HCT116 (cell line): ENCODE measurements around the gene RCOR2. TPM values are rescaled to one million over a fixed set of nuclear protein-coding genes. Genes with fewer than 3 reads are reported as not detected.

Source experiments
- ATAC-seq: fragments of 200-7000 bp; cut with Tn5 transposase; 2 replicates; pipeline ENCODE4 v1.9.1; 2020; ENCODE audit warnings: mild to moderate bottlenecking, moderate library complexity
- BruUV-seq: library from RNA; stranded (reverse); fragments of 400-500 nt; replicated peaks from 2 replicates; lab custom pipeline; 2021; lab: Mats Ljungman, UMichigan
- CTCF ChIA-PET: fragments of 300-600 bp; sonication (Branson Sonifier 250); formaldehyde crosslinking; loops from one replicate; lab custom pipeline; 2021; ENCODE audit warnings: antibody characterized with exemption; lab: Charles Lee
- POLR2A ChIA-PET: fragments of 300-600, 350-600 bp; sonication (Branson Sonifier 250); formaldehyde crosslinking; loops from one replicate; lab custom pipeline; 2021; ENCODE audit warnings: antibody characterized with exemption; lab: Charles Lee
- RAD21 ChIA-PET, 2 experiments: fragments of 300-600 bp; sonication (Branson Sonifier 250); formaldehyde crosslinking; loops; one replicate each; lab custom pipeline; 2023; ENCODE audit warnings: low total read pairs in 2 of 2; ENCODE audit not compliant: uncharacterized antibody in 2 of 2, unreplicated experiment in 2 of 2, low non-redundant PET in 1 of 2; lab: Charles Lee
- DNase-seq: peaks from one replicate; pipeline ENCODE4 v3.0.0-alpha.2; 2010; ENCODE audit warnings: low read depth, low spot score
- H2AFZ ChIP-seq: fragments of 200-600 bp; shearing (Covaris generic), sonication (generic); 2 replicates; pipeline ENCODE4 v1.6.1; 2017; ENCODE audit warnings: low read depth, mixed run types, mixed read lengths, antibody characterized with exemption, low read length; ENCODE audit not compliant: poor library complexity, severe bottlenecking
- H3K27ac ChIP-seq: 2 replicates; pipeline ENCODE4 v1.5.1; 2012; ENCODE audit warnings: low read depth, low read length
- H3K27me3 ChIP-seq: fragments of 200-600 bp; sonication (generic); 2 replicates; pipeline ENCODE4 v1.6.1; 2016; ENCODE audit warnings: mixed run types, low read length, mixed read lengths; ENCODE audit not compliant: insufficient read depth
- H3K36me3 ChIP-seq, 2 experiments: fragments of 200-500 bp in 1 of 2; fragments of 200-600 bp in 1 of 2; sonication (Bioruptor generic) in 1 of 2; sonication (generic) in 1 of 2; 2 replicates each; pipeline versions ENCODE4 v1.5.1 to v1.6.1; 2014 to 2016; ENCODE audit warnings: low read length in 2 of 2, inconsistent platforms in 1 of 2, mixed read lengths in 1 of 2, mixed run types in 1 of 2; ENCODE audit not compliant: insufficient read depth in 2 of 2, control insufficient read depth in 1 of 2
- H3K4me1 ChIP-seq, 2 experiments: fragments of 200-600 bp in 1 of 2; sonication (generic) in 1 of 2; 2 replicates each; pipeline versions ENCODE4 v1.5.1 to v1.6.1; 2012 to 2017; ENCODE audit warnings: low read length in 2 of 2, inconsistent platforms in 1 of 2, mild to moderate bottlenecking in 1 of 2, mixed read lengths in 1 of 2, mixed run types in 1 of 2, moderate library complexity in 1 of 2; ENCODE audit not compliant: insufficient read depth in 2 of 2, control insufficient read depth in 1 of 2
- H3K4me2 ChIP-seq: fragments of 200-600 bp; sonication (generic); 2 replicates; pipeline ENCODE4 v1.6.1; 2017; ENCODE audit warnings: mixed run types, low read length, mixed read lengths
- H3K4me3 ChIP-seq, 2 experiments: fragments of 200-600 bp in 1 of 2; sonication (generic) in 1 of 2; replicated peaks in 1 of 2; 2 replicates each; pipeline ENCODE4 v1.5.1; 2011 to 2016; ENCODE audit warnings: low read length in 2 of 2, control low read depth in 1 of 2, low read depth in 1 of 2, mild to moderate bottlenecking in 1 of 2, mixed read lengths in 1 of 2, mixed run types in 1 of 2
- H3K79me2 ChIP-seq: fragments of 200-600 bp; sonication (generic); 2 replicates; pipeline ENCODE4 v1.6.1; 2017; ENCODE audit warnings: mild to moderate bottlenecking, mixed run types, low read length, moderate library complexity, mixed read lengths; ENCODE audit not compliant: insufficient read depth
- H3K9ac ChIP-seq: fragments of 200-600 bp; sonication (generic); 2 replicates; pipeline ENCODE4 v1.6.1; 2016; ENCODE audit warnings: low read length, mixed read lengths
- H3K9me2 ChIP-seq: fragments of 200-600 bp; sonication (generic), shearing (Covaris generic); 2 replicates; pipeline ENCODE4 v1.6.1; 2017; ENCODE audit warnings: mixed run types, mild to moderate bottlenecking, moderate library complexity; ENCODE audit not compliant: insufficient read depth
- H3K9me3 ChIP-seq, 2 experiments: fragments of 200-500 bp in 1 of 2; fragments of 200-600 bp in 1 of 2; sonication (Bioruptor generic) in 1 of 2; sonication (generic) in 1 of 2; 2 replicates each; pipeline ENCODE4 v1.6.1; 2014 to 2017; ENCODE audit warnings: low read length in 2 of 2, mixed read lengths in 2 of 2, inconsistent platforms in 1 of 2, low read depth in 1 of 2, mild to moderate bottlenecking in 1 of 2, mixed run types in 1 of 2, moderate library complexity in 1 of 2; ENCODE audit not compliant: control insufficient read depth in 1 of 2, insufficient read depth in 1 of 2
- H4K20me1 ChIP-seq: fragments of 200-600 bp; sonication (generic), shearing (Covaris generic); 2 replicates; pipeline ENCODE4 v1.6.1; 2017; ENCODE audit warnings: mixed run types, mild to moderate bottlenecking, moderate library complexity; ENCODE audit not compliant: insufficient read depth
- CEBPB ChIP-seq: IDR thresholded peaks from 2 replicates; pipeline ENCODE4 v1.6.1; 2012; ENCODE audit warnings: low read depth
- EGR1 ChIP-seq: IDR thresholded peaks from 2 replicates; pipeline ENCODE4 v1.6.1; 2012; ENCODE audit warnings: low read depth
- EZH2phosphoT487 ChIP-seq: fragments of 200-600 bp; IDR thresholded peaks from 2 replicates; pipeline ENCODE4 v1.6.1; 2018; ENCODE audit warnings: antibody characterized with exemption, borderline replicate concordance
- FOSL1 ChIP-seq: IDR thresholded peaks from 2 replicates; pipeline ENCODE4 v1.6.1; 2012; ENCODE audit warnings: low read depth
- JUND ChIP-seq: IDR thresholded peaks from 2 replicates; pipeline ENCODE4 v1.6.1; 2012
- POLR2A ChIP-seq: IDR thresholded peaks from 2 replicates; pipeline ENCODE4 v1.7.0; 2011; ENCODE audit warnings: borderline replicate concordance; ENCODE audit not compliant: insufficient read depth, insufficient read length; ENCODE audit errors: extremely low read depth
- POLR2AphosphoS5 ChIP-seq: IDR thresholded peaks from 2 replicates; pipeline ENCODE4 v1.6.1; 2011; ENCODE audit warnings: mild to moderate bottlenecking, low read depth, low read length, moderate library complexity
- SP1 ChIP-seq: IDR thresholded peaks from 2 replicates; pipeline ENCODE4 v1.6.1; 2012; ENCODE audit warnings: low read depth
- SRF ChIP-seq: IDR thresholded peaks from 2 replicates; pipeline ENCODE4 v1.6.1; 2012; ENCODE audit warnings: low read depth
- TCF7L2 ChIP-seq: IDR thresholded peaks from 2 replicates; pipeline ENCODE4 v1.7.0; 2011; ENCODE audit warnings: borderline replicate concordance, inconsistent platforms; ENCODE audit not compliant: insufficient read depth, insufficient read length; ENCODE audit errors: extremely low read depth
- ZNF274 ChIP-seq: fragments of 200-500 bp; sonication (Bioruptor generic); IDR thresholded peaks from 2 replicates; pipeline ENCODE4 v1.6.1; 2014; ENCODE audit warnings: mild to moderate bottlenecking, low read depth, low read length, inconsistent platforms
- intact Hi-C: fragments of 100-400 bp; cut with micrococcal nuclease; formaldehyde crosslinking; loops from 2 replicates; pipeline ENCODE4 v1.10.0; 2022
- total RNA-seq: library from RNA; stranded (reverse); gene quantifications from one replicate; pipeline ENCODE4 v1.2.1, GENCODE V29; 2021; ENCODE audit not compliant: unreplicated experiment

Gene RCOR2
- total RNA-seq, 1 experiment from 2014 or later, result 10.8 TPM

DNA sequence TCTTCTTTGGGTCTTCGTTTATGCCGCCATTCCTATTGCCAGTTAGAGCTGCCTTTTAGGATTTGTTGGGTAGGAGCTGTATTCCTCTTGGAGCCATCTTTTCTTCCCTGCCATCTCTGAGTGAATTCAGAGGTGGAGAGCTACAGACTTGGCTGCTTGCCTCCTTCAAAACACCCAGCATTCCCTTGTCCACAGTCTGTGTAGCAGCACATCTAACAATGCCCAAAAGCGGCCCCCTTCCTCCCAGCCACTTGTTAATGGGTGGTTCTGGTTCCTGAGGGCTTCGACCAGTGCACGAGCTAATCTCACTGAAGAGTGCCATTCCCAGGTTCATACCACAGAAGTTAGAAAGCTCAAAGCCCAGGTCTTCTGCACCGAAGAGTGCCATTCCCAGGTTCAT, 40.3 kb downstream of the RCOR2 start (continued):
- TF ChIP-seq EGR1, result no peak
- TF ChIP-seq SRF, result no peak

DNA sequence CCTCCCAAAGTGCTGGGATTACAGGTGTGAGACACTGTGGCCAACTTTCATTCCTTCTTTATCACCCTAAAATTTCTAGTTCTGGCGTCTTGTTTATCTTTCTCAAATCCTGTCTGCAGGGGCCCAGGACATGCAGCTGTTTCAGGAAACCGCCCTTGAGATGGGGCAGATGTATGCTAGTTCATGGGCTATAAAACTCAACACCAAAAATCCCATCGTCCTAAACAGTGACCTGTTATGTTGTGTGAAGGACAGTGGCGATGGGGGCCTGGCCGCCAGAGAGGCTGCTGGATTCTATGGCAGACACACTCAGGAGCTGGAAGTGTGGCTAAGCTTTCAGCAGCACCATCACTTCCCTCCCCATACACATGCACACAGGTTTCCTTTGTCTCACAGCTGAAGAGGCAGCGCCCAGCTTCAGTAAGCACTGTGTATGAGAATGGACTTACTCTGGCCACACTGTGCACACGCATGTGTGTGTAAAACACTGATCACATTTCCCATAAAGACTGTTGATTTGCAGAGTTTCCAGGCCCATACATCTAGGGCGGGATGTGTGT, 41.4 kb downstream of the RCOR2 start:
- no peak for DNase-seq
- ChIA-PET POLR2A (no interaction called here), CTCF (no interaction called here), RAD21 (no interaction called here)
- Histone ChIP-seq H3K27ac (no peak overlapping the region), H3K79me2 (peaks cover 82% of the 10 kb centered on the region), H3K9me3 (no peaks in the 10 kb centered on the region), H3K4me2 (no peak overlapping the region), H4K20me1 (peaks cover 5% of the 10 kb centered on the region; the same call in 1 of the 2 replicates), H3K9me2 (no peaks in the 10 kb centered on the region), H3K27me3 (no peaks in the 10 kb centered on the region), H3K4me1 (peaks cover 7 to 17% of the 10 kb centered on the region in 2 experiments), H3K9ac (no peak overlapping the region), H3K36me3 (0 out of 4 replicates have a peak, but pooled peaks cover 0 to 5% of the 10 kb centered on the region in 2 experiments), H3K4me3 (no peak overlapping the region), H2AFZ (no peak overlapping the region)
- TF ChIP-seq SP1, result no peak
- TF ChIP-seq POLR2AphosphoS5, result no peak
- no peak for TF ChIP-seq ZNF274
- no peak for TF ChIP-seq CEBPB
- no peak for TF ChIP-seq TCF7L2
- TF ChIP-seq POLR2A, result no peak
- no peak for TF ChIP-seq EZH2phosphoT487
- TF ChIP-seq SRF, result no peak
- no peak for TF ChIP-seq FOSL1
- TF ChIP-seq JUND, result no peak
- BruUV-seq, result no TSS peak
- intact Hi-C loops, result no loop called here
- ATAC-seq, result no peak
